Retina (tissue), 1 donor: ENCODE data around the gene EVA1C.
"Not testable (repeated sequence)": the region's sequence is repeated elsewhere in the genome, so short reads cannot be mapped to it uniquely, and the experiment has no call there.

Experiments used
- DNase-seq: peaks from one replicate; pipeline ENCODE4 v3.0.0-alpha.2; 2016

EVA1C gene

DNA sequence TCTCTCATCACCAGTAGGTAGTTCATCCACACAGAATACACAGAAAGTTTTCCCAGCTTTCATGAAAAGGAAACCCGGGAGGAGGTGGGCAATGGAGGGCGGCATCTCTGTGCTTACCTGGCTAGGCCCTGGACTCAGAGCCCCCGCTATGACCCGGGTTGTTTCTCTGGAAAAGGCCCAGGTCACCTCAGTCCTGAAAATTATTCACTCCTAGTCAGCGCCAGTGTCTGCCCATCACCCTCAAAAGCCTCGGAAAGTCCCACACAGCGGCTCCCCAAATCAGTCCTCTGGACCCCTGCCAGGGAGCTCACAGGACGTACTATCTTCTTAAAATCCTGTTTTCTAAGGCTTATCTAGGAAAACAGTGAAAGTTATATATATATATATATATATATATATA, 121.6 kb downstream of the EVA1C start:
- DNase-seq, result no peak

- DNase-seq, result no peak
Observed at GRCh38 chr21:32535612-32536011, 123.1 kb downstream of the EVA1C start.

DNA sequence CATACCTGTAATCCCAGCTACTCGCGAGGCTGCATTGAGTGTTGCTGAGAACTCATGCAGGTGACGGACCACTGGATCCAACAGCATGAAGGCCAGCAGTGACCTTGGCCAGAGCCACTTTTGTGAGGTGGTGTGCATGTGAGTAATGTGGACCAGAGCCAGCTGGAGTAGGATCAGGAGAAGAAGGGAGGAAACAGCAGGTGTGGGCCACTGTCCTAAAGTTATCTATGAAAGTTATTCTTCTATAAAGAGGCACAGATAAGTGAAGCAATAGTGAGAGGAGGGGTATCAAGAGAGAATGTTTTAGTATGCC, 125.0 kb downstream of the EVA1C start:
- DNase-seq, result no peak

GRCh38 chr21:32538147-32538792, 125.8 kb downstream of the EVA1C start:
- DNase-seq, result no peak

GRCh38 chr21:32539378-32539777, 126.9 kb downstream of the EVA1C start:
- no peak for DNase-seq

- DNase-seq, result not testable (repeated sequence)
Observed at GRCh38 chr21:32543056-32543455, 130.6 kb downstream of the EVA1C start.

- DNase-seq, result no peak
Observed at GRCh38 chr21:32543975-32544374, 131.5 kb downstream of the EVA1C start.

DNA sequence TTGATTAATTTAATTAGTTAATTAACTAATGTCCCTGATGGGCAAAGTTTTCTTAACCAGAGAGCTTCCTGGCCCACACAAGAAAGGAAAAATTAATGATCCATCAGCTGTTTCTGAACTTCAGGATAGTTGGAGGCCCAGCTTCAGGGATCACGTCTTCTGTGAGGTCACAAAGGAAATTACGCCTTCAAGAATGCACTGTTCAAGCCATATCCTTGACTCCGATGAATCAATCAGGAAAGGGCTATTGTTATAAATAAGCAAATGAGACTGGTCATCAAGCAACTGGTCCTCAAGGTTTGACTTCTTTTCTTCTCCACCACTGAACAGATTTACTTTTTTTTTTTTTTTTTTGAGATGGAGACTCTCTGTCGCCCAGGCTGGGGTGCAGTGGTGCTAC, 132.2 kb downstream of the EVA1C start:
- no peak for DNase-seq

DNA sequence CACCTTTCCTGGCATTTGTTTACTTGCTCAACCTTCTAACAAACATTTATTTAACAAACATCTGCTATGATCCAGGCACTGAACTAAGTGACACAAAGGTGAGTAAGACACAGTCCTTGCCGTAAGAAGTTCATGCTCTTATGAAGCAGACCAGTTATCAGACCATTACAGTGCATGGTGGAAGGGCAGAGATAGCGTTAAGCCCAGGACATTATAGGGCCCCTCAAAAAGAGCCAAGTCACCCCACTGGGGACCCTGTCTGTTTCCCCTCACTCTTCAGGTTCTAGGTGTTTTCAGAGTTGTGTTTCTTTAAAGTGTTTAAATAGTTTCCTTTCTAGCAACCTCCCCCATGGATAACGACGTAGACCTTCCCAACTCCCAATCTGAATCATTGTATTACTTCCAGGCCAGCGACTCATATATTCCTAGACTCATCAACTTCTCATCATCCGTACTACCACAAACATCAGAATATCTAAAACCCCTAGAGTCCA, 133.5 kb downstream of the EVA1C start:
- no peak for DNase-seq

DNA sequence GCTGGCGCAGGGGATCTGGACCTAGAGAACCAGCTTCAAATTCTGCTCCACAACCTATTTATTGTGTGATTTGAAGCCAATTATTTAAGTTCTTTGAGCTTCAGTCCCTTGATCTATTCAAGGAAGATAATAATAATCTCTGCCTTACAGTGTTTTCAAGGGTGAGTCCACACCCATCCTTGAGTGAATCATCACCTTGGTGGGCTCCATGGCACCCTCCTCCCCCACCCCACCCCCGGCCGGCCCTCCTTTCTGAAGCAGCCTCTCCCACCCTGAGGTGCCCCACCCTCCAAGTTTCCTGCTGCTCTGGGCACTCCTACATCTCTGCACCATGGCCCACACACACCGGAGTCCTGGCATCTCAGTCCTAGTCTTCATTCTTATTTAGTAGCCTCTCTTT, 134.5 kb downstream of the EVA1C start:
- DNase-seq, result no peak

DNA sequence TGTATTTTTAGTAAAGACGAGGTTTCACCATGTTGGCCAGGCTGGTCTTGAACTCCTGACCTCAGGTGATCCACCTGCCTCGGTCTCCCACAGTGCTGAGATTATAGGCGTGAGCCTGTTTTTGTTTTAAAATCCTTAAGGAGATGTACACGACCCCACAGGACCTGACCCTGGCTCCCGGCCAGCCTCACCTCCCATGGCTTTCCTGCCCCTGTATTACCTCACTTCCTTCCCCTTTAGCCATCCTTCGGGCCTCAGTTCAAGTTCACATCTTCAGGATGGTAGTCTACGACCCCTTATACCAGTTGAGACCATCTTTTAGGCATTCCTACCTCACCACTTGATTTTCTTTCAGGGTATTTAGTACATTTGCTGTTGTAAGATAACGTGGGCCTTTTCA, 136.5 kb downstream of the EVA1C start:
- no peak for DNase-seq

GRCh38 chr21:32549440-32549839, 136.9 kb downstream of the EVA1C start:
- DNase-seq, result no peak

DNA sequence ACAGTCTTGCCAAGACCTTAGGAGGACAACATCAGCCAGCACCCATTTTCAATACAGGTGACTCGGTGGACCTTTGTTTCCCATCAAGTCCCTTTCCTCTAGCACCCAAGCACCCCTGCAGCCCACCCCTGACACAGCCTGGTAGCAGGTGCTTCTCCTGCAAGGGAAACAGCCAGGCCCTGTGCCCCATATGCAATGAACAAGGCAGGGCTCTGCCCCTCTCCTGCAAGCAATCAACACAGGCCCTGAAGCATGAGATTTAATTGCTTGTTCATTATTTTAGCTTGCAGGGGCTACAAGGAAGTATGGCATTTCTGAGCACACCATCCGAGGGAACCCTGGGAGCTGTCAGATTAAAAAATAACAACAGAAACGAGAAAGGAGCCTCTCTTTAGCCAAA, 137.4 kb downstream of the EVA1C start:
- DNase-seq, result no peak

DNA sequence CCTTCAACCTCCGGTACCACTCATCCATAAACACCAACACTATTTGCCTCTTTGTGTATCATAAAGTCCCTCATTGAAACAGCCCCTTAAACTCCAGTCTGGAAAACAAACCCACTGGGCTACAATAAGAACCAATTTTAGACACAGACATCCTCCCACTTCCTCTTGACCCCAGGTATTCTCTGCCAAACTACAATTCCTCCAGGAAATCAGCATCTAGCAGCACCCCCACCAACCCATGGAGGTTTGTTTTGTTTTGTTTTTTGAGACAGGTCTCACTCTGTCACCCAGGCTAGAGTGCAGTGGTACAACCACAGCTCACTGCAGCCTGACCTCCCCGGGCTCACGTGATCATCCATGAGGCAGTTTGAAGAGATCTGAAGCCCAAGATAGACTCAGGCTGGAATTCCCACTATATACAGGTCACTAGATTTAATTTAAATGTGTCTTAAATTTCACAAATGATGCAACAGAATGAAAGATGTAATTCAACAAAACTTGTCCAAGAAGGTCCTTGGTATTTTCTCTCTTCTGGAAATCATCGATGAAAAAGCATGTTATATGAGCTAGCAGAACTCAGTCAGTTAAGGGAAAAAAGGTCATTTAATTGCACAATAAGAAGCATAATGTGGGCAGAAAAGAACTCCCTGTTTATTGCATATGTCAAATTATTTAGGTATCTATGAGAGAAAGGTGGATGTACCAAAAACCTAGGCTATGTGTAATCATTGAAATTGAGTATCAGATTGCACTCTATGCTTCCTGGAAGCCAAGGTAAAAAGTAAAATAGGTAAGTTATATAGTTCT, 142.5 kb downstream of the EVA1C start:
- DNase-seq, result no peak

GRCh38 chr21:32558106-32558505, 145.6 kb downstream of the EVA1C start:
- DNase-seq, result no peak

DNA sequence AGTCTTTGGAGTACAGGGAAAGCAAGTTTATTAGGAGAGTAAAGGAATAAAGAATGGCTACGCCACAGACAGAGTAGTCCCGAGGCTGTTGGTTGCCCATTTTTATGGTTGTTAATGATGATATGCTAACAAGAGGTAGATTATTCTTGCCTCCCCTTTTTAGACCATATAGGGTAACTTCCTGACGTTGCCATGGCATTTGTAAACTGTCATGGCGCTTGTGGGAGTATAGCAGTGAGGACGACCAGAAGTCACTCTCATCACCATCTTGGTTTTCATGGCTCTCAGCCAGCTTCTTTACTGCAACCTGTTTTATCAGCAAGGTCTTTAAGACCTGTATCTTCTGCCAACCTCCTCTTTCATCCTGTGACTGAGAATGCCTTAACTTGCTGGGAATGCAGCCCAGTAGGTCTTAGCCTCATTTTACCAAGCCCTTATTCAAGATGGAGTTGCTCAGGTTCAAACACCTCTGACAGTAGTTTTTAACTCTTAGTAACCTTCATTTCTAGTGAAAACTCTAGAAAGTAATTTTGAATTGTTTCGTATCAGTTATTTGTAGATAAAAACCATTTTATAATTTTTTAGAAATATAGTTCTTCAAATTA, 146.6 kb downstream of the EVA1C start:
- no peak for DNase-seq

DNA sequence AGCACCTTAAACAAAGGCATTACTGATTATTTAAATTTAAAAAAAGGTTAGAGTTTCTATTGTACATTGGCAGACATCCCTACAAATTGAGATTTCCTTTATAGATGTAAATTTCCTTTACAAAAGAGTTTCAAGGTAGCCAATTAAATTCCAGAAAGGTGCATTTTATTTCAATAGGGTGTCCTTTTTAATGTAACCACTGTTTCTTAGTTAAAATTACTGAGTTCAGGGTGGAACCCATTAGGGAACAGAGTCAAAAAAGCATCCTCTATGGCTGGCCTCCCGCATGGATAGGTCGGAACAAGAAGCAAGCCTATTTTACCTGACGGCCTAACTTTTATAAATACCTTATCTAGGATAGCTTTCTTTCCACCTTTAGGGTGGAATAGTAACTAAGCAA, 148.4 kb downstream of the EVA1C start:
- DNase-seq, result no peak

DNA sequence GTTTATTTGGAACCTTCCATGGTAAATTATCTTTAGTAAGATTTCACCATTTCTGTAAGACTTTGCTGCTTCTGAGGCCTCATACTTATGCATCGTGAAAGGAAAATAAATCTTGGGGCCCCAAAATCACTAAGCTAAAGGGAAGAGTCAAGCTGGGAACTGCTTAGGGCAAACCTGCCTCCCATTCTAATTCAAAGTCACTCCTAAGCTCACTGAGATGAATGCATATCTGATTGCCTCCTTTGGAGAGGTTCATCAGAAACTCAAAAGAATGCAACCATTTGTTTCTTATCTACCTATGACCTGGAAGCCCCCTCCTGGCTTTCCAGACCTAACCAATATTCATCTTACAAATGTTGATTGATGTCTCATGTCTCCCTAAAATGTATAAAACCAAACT, 149.0 kb downstream of the EVA1C start:
- not testable (repeated sequence) for DNase-seq

DNA sequence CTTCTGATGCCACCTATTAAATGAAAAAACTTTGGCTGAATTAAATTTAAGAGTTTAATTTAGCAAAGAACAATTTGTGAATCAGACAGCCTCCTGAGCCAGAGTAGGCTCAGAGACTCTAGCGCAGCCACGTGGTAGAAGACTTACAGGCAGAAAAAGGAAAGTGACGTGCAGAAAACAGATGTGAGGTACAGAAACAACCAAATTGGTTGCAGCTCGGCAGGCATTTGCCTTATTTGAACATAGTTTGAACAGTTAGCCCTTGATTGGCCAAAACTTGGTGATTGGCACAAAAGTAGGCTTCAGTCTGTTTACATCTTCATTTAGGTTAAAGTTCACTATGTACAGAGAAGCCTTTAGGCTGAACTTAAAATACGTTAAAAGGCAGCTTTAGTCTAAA, 149.9 kb downstream of the EVA1C start:
- no peak for DNase-seq

- DNase-seq, result no peak
Observed at GRCh38 chr21:32562915-32563314, 150.4 kb downstream of the EVA1C start.
